Rectal smooth muscle tissue (tissue), 1 donor: ENCODE results near the gene KIAA1958.
A peak's percentile ranks its signal among the peaks of the same experiment; 100 is the strongest.

Source experiments
- H3K27ac ChIP-seq: one replicate; pipeline ENCODE4 v1.7.0; 2013; ENCODE audit warnings: low read depth, low read length, inconsistent platforms
- H3K27me3 ChIP-seq: one replicate; pipeline ENCODE4 v1.7.0; 2013; ENCODE audit warnings: low read length; ENCODE audit not compliant: control insufficient read depth, insufficient read depth
- H3K36me3 ChIP-seq: one replicate; pipeline ENCODE4 v1.7.0; 2013; ENCODE audit warnings: low read length; ENCODE audit not compliant: control insufficient read depth, insufficient read depth
- H3K4me1 ChIP-seq: one replicate; pipeline ENCODE4 v1.7.0; 2013; ENCODE audit warnings: low read length; ENCODE audit not compliant: control insufficient read depth, insufficient read depth
- H3K4me3 ChIP-seq: one replicate; pipeline ENCODE4 v1.7.0; 2013; ENCODE audit warnings: low read length
- H3K9ac ChIP-seq: one replicate; pipeline ENCODE4 v1.7.0; 2013; ENCODE audit warnings: low read length

Gene KIAA1958

DNA sequence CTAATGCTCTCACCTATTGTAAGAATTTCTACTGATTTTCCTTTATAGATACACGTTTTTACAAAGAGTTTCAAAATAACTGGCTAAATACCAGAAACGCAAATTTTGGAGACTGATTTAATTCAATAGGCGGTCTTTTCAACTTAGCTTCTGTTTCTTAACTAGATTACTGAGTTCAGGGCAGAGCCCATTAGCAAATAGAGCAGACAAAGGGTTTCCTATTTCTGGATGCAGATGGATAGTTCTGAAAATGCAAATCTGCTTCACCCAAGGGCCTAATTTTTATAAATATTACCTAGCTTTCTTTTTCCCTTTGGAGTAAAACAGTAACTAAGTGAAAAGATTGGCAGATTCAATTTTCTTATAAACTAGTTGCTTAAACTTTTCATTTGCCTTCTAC lies 13.6 kb upstream of the KIAA1958 start:
- Histone ChIP-seq H3K4me3 (no peak overlapping the region), H3K9ac (no peak overlapping the region), H3K4me1 (no peaks in the 10 kb centered on the region), H3K27me3 (no peaks in the 10 kb centered on the region), H3K36me3 (no peaks in the 10 kb centered on the region), H3K27ac (no peak overlapping the region)

DNA sequence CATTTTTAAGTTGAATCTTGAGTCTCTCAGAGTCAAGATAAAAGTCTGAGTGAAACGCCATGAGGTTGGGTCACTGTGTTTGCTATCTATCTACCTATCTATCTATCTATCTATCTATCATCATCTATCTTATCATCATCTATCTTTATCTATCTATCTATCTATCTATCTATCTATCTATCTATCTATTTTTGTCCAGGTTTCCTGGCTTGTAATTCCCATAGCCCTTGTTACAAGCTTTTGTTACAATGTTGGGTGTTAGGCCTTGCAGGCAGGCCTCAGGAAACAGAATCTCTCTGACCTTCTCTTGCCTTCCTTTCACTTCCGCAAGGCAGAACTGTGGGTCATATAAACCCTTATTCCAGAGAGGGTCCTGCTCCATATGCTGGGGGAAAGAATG lies 12.6 kb upstream of the KIAA1958 start:
- Histone ChIP-seq H3K27me3 (no peaks in the 10 kb centered on the region), H3K36me3 (no peaks in the 10 kb centered on the region), H3K4me1 (no peaks in the 10 kb centered on the region), H3K27ac (no peak overlapping the region), H3K9ac (no peak overlapping the region), H3K4me3 (no peak overlapping the region)

DNA sequence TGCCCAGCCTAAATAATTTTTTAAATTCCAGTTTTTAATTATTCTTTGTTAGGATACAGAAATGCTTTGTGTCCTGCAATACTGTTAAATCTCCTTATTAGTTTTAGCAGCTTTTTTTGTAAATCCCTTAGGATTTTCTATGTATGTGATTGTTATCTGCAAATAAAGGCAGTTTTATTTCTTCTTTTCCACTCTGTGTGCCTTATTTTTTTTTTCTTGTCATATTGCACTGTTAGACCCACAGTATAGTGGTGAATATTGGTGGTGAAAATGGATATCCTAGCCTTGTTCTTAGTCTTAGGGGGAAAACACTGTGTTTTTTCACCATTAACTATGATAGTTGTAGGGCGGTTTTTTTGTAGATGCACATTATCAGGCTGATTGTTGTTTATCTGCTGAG lies 11.3 kb upstream of the KIAA1958 start:
- no peaks in the 10 kb centered on the region for H3K27me3 ChIP-seq
- no peaks in the 10 kb centered on the region for H3K4me1 ChIP-seq
- no peak overlapping the region for H3K27ac ChIP-seq
- H3K36me3 ChIP-seq = no peaks in the 10 kb centered on the region
- no peak overlapping the region for H3K4me3 ChIP-seq
- no peak overlapping the region for H3K9ac ChIP-seq

DNA sequence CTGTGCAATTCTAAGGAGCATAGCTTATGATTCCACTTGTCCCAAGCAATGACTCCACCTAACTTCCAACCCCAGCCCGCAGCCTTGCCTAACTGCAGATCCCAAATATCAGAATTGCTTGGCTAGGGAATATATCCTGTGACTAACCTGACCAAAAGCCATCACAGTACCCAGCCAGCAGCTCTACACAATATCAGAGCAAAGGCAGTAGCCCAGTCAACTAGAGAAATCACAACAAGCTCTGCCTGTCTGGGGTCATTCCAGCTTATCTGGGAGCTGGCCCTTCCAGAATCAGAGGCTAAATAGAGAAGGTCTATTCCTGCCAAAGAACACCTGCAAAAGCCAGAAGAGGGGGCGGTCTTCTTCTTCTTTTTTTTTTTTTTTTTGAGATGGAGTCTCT lies 9.3 kb upstream of the KIAA1958 start:
- no peaks in the 10 kb centered on the region for H3K4me1 ChIP-seq

DNA sequence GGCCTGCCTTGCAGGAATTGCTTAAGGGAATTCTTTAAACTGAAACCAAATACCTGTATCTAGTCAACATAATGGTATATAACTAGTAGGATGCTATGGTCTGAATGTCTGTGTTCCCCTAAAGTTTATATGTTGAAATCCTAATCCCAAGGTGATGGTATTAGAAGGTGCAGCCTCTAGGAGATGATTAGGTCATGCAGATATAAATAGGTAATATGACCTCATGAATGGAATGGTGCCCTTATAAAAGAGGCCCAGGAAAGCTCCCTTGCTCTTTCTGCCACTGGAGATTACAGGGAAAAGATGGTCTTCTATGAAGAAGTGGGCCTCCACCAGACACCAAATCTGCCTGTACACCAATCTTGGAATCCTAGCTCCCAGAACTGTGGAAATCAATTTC lies 7.4 kb upstream of the KIAA1958 start:
- Histone ChIP-seq H3K36me3 (no peaks in the 10 kb centered on the region), H3K9ac (no peak overlapping the region), H3K4me1 (no peaks in the 10 kb centered on the region), H3K27me3 (no peaks in the 10 kb centered on the region), H3K4me3 (no peak overlapping the region), H3K27ac (no peak overlapping the region)

More for the DNA sequence above, 9.3 kb upstream of the KIAA1958 start:
- Histone ChIP-seq H3K27ac (no peak overlapping the region), H3K36me3 (no peaks in the 10 kb centered on the region), H3K9ac (no peak overlapping the region), H3K27me3 (no peaks in the 10 kb centered on the region), H3K4me3 (no peak overlapping the region)

GRCh38 chr9:112484607-112485006 lies 2.0 kb upstream of the KIAA1958 start:
- peaks cover 4% of the 10 kb centered on the region for H3K4me1 ChIP-seq
- no peak overlapping the region for H3K4me3 ChIP-seq
- no peaks in the 10 kb centered on the region for H3K27me3 ChIP-seq
- H3K36me3 ChIP-seq = no peaks in the 10 kb centered on the region
- H3K9ac ChIP-seq = no peak overlapping the region
- H3K27ac ChIP-seq = no peak overlapping the region

- Histone ChIP-seq H3K9ac (no peak overlapping the region), H3K27ac (no peak overlapping the region), H3K4me3 (no peak overlapping the region), H3K27me3 (no peaks in the 10 kb centered on the region), H3K36me3 (no peaks in the 10 kb centered on the region), H3K4me1 (peaks cover 4% of the 10 kb centered on the region)
These were observed 1.1 kb upstream of the KIAA1958 start for GRCh38 chr9:112485574-112485973.

DNA sequence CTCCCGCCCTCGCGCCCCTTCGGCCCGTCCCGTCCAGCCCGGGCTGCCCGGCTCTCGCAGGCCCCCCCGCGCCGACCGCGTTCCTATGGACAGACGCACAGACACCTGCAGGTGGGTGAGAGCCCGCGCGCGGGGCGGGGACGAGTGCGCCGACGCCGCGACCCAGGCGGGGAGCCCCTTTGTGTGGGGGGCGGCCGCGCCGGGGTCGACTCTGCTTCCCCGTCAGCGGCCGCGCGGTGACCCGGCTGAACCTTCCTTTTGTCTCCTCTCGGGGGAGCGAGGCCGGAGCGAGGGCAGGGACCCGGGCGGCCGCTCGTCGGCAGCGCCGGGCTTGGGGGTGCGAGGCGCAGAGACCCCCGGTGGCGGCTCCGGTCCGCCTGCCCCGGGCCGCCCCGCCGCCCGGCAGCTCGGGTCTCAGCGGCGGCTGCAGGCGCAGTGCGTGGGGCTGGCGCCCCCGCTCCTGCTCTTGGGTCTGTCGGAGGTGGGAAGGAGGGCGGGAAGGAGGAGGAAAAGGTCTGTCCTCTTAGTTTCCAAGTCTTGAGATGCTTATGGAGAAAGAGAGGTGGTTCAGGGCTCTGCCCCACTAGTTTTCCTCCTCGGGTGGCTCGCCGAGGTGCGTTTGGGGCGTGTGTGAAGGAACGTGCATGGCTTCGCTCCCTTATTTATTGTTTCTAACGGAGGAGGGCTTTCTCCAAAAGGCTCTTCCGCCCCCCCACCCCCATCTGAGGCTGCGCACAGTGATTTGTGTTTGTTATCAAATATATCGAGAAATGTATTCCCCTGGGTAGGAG lies 576 bp downstream of the KIAA1958 start:
- no peak overlapping the region for H3K9ac ChIP-seq
- no peaks in the 10 kb centered on the region for H3K27me3 ChIP-seq
- H3K4me3 ChIP-seq = peak overlapping the region; percentile 76
- H3K36me3 ChIP-seq = no peaks in the 10 kb centered on the region
- peaks cover 4% of the 10 kb centered on the region for H3K4me1 ChIP-seq
- peak overlapping the region; percentile 32 for H3K27ac ChIP-seq

GRCh38 chr9:112487799-112488340 lies 1.2 kb downstream of the KIAA1958 start:
- no peak overlapping the region for H3K27ac ChIP-seq

DNA sequence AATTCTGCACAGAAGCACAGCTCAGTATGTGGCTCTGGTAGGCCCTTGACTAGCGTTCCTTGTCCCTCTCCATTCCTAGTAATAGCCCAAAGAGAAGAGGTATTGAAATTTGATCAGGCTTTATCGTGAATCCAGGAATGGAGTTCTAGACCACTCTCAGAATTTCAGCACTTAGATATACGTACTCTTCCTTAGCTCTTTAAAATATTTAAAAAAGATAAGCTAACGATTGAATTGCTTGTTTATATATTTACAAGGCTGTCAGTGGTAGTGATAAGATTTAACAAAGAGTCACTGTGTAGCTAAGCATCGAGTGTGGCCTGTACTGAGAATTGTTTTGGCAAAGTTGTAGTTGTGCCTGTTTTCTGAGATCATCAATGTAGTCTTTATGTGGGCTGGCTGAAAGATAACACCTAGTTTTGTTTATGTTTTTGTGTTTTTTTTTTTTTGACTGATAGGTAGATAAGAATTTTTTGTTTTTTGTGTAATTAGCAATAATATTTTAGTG lies 2.5 kb downstream of the KIAA1958 start:
- no peak overlapping the region for H3K9ac ChIP-seq
- H3K36me3 ChIP-seq = no peaks in the 10 kb centered on the region
- no peak overlapping the region for H3K27ac ChIP-seq
- no peaks in the 10 kb centered on the region for H3K27me3 ChIP-seq
- H3K4me3 ChIP-seq = no peak overlapping the region
- H3K4me1 ChIP-seq = peaks cover 4% of the 10 kb centered on the region

More at GRCh38 chr9:112487799-112488340, 1.2 kb downstream of the KIAA1958 start:
- Histone ChIP-seq H3K36me3 (no peaks in the 10 kb centered on the region), H3K4me1 (peaks cover 4% of the 10 kb centered on the region), H3K27me3 (no peaks in the 10 kb centered on the region), H3K9ac (no peak overlapping the region), H3K4me3 (peak overlapping the region; percentile 76)

DNA sequence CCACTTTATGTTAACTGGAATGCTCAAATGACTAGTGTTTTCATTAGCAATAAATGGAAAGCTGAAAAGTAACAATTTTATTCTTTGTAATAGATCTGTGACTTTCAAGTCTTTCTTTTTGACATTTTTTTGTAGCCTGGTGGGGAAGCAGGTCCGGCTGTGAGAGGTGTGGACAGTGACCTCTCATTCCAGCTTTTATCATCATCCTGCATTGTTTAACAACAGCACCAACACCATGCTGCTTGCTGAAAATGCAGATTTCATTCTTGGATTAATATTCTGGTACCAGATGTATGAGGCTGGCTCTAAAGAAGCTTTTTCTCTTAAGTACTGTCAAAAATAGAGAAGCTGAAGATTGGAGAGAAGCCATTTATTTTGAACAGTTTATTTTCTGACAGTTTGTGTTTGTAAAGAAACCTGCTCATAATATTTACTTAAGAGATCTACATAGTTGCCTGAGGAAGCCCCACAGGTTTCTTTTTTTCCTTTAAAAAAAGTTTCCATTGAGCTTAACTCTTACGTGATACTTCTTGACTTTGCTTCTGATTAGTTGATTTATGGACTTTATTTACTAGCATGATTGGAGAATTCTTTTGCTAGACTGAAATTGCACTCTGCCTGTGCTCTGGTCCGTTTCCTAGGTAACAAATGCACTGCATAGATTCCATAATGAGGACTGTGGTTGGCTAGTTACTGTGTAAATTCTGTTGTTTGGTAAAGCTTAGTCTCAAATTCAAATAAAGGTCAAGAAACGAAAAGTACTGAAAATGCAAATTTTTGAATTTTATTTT lies 3.4 kb downstream of the KIAA1958 start:
- H3K36me3 ChIP-seq = no peaks in the 10 kb centered on the region
- peaks cover 4% of the 10 kb centered on the region for H3K4me1 ChIP-seq
- H3K4me3 ChIP-seq = no peak overlapping the region
- no peaks in the 10 kb centered on the region for H3K27me3 ChIP-seq
- no peak overlapping the region for H3K9ac ChIP-seq
- no peak overlapping the region for H3K27ac ChIP-seq

DNA sequence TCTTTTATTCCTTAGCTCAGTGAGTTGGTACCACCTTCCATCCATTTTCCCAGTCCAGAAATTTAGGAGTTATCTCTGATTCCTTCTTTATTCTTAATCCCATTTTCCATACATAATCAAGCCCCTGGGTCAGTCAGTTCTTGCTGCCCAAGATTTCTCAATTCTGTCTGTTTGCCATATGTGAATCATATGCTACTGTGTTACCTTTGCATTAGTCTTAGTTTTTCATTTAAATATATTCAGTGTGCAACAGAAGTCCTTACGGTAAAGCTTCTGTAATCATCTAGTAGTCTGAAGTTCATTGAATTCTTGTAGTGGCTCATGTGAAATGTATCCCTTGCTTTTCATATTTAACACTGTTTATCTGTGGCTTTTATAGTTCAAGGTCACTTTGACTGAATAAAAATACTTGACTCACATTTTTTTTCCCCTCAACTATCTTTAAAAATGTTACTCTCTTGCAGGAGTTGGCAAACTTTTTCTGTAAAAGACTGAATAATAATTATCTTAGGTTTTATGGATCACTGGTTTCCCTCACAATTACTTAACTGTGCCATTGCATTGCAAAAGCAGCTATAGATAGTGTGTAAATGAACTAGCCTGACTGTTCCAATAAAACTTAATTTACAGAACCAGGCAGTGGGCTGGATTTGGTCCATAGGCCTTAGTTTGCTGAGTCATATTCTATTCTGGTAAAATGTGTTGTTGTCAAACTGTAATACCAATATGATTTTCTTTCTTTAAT lies 6.9 kb downstream of the KIAA1958 start:
- Histone ChIP-seq H3K4me1 (no peaks in the 10 kb centered on the region), H3K4me3 (no peak overlapping the region), H3K27ac (no peak overlapping the region), H3K27me3 (no peaks in the 10 kb centered on the region), H3K36me3 (no peaks in the 10 kb centered on the region), H3K9ac (no peak overlapping the region)
